Ishikawa (cell line): ENCODE measurements around the gene CLDN15.

Experiments
- CEBPB ChIP-seq: IDR thresholded peaks from 2 replicates; pipeline ENCODE4 v1.6.1; 2012
- CREB1 ChIP-seq: IDR thresholded peaks from 2 replicates; pipeline ENCODE4 v1.6.1; 2012; ENCODE audit warnings: low read depth
- EGR1 ChIP-seq: IDR thresholded peaks from 2 replicates; pipeline ENCODE4 v1.6.1; 2012
- EP300 ChIP-seq: IDR thresholded peaks from 2 replicates; pipeline ENCODE4 v1.6.1; 2012; ENCODE audit warnings: borderline replicate concordance
- FOXM1 ChIP-seq: IDR thresholded peaks from 2 replicates; pipeline ENCODE4 v1.6.1; 2012; ENCODE audit warnings: low read depth, borderline replicate concordance
- MAX ChIP-seq: IDR thresholded peaks from 2 replicates; pipeline ENCODE4 v1.6.1; 2012
- NFIC ChIP-seq: IDR thresholded peaks from 2 replicates; pipeline ENCODE4 v1.6.1; 2012
- RAD21 ChIP-seq: IDR thresholded peaks from 2 replicates; pipeline ENCODE4 v1.6.1; 2012; ENCODE audit warnings: low read depth
- TAF1 ChIP-seq: IDR thresholded peaks from 2 replicates; pipeline ENCODE4 v1.6.1; 2012; ENCODE audit warnings: low read depth, mild to moderate bottlenecking
- TCF12 ChIP-seq: IDR thresholded peaks from 2 replicates; pipeline ENCODE4 v1.6.1; 2012; ENCODE audit warnings: low read depth
- TEAD4 ChIP-seq: IDR thresholded peaks from 2 replicates; pipeline ENCODE4 v1.6.1; 2012
- YY1 ChIP-seq: IDR thresholded peaks from 2 replicates; pipeline ENCODE4 v1.6.1; 2012; ENCODE audit warnings: low read depth
- ZBTB7A ChIP-seq: IDR thresholded peaks from 2 replicates; pipeline ENCODE4 v1.6.1; 2012; ENCODE audit warnings: low read depth
- TF ChIP-seq, protein P1 (sequence below): IDR thresholded peaks from 2 replicates; pipeline ENCODE4 v1.6.1; 2012; ENCODE audit warnings: low read depth, mild to moderate bottlenecking
- TF ChIP-seq, protein P2 (sequence below): IDR thresholded peaks from 2 replicates; pipeline ENCODE4 v1.6.1; 2012

Gene CLDN15

DNA sequence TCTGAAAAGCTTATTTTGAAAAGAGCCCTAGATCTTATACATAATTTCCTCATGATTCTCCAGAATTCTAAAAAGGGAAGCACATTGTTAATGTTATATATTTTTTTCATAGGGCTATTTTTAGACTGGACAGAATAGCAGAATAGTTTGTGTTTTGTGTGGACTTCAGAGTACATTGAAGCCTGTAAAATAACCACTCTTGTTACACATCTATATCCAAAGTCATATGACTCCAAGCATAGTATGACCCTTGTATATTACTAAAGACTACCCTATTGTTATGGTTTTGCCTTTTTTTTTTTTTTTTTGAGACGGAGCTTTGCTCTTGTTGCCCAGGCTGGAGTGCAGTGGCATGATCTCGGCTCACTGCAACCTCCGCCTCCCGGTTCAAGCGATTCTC lies 33.4 kb upstream of the CLDN15 start:
- TF ChIP-seq ZBTB7A: no peak
- TF ChIP-seq EP300: no peak
- no peak for TF ChIP-seq MAX
- TF ChIP-seq RAD21: no peak
- no peak for TF ChIP-seq CEBPB
- TF ChIP-seq TAF1: no peak
- TF ChIP-seq TEAD4: no peak
- no peak for TF ChIP-seq CREB1
- no peak for TF ChIP-seq FOXM1
- no peak for TF ChIP-seq YY1
- TF ChIP-seq, protein P1, sequence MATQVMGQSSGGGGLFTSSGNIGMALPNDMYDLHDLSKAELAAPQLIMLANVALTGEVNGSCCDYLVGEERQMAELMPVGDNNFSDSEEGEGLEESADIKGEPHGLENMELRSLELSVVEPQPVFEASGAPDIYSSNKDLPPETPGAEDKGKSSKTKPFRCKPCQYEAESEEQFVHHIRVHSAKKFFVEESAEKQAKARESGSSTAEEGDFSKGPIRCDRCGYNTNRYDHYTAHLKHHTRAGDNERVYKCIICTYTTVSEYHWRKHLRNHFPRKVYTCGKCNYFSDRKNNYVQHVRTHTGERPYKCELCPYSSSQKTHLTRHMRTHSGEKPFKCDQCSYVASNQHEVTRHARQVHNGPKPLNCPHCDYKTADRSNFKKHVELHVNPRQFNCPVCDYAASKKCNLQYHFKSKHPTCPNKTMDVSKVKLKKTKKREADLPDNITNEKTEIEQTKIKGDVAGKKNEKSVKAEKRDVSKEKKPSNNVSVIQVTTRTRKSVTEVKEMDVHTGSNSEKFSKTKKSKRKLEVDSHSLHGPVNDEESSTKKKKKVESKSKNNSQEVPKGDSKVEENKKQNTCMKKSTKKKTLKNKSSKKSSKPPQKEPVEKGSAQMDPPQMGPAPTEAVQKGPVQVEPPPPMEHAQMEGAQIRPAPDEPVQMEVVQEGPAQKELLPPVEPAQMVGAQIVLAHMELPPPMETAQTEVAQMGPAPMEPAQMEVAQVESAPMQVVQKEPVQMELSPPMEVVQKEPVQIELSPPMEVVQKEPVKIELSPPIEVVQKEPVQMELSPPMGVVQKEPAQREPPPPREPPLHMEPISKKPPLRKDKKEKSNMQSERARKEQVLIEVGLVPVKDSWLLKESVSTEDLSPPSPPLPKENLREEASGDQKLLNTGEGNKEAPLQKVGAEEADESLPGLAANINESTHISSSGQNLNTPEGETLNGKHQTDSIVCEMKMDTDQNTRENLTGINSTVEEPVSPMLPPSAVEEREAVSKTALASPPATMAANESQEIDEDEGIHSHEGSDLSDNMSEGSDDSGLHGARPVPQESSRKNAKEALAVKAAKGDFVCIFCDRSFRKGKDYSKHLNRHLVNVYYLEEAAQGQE: no peak
- no peak for TF ChIP-seq NFIC
- no peak for TF ChIP-seq TCF12
- TF ChIP-seq, protein P2, sequence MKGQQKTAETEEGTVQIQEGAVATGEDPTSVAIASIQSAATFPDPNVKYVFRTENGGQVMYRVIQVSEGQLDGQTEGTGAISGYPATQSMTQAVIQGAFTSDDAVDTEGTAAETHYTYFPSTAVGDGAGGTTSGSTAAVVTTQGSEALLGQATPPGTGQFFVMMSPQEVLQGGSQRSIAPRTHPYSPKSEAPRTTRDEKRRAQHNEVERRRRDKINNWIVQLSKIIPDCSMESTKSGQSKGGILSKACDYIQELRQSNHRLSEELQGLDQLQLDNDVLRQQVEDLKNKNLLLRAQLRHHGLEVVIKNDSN: no peak

DNA sequence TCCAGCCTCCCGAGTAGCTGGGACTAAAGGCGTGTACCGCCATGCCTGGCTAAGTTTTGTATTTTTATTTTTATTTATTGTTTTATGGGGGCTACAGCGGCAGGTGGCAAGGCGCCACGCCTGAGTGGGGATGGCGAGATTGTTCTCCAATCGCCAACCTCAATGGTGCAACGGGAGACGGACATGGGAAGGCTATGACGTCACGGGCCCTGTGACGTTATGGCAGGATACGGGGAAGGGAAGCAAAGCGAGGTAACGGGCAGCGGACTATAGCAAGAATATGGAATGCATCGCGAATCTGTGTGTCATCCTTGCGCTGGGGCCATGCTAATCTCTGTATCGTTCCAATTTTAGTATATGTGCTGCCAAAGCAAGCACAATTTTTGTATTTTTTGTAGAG lies 32.1 kb upstream of the CLDN15 start:
- TF ChIP-seq CEBPB: no peak
- TF ChIP-seq TCF12: no peak
- TF ChIP-seq, protein P2: no peak

- TF ChIP-seq CREB1: no peak
Measured at GRCh38 chr7:101265622-101266516, 28.3 kb upstream of the CLDN15 start.

- TF ChIP-seq, protein P2: peak; percentile 83
- TF ChIP-seq EGR1 (peak; percentile 89), MAX (peak; percentile 81)
Measured at GRCh38 chr7:101264102-101264706, 26.6 kb upstream of the CLDN15 start.

DNA sequence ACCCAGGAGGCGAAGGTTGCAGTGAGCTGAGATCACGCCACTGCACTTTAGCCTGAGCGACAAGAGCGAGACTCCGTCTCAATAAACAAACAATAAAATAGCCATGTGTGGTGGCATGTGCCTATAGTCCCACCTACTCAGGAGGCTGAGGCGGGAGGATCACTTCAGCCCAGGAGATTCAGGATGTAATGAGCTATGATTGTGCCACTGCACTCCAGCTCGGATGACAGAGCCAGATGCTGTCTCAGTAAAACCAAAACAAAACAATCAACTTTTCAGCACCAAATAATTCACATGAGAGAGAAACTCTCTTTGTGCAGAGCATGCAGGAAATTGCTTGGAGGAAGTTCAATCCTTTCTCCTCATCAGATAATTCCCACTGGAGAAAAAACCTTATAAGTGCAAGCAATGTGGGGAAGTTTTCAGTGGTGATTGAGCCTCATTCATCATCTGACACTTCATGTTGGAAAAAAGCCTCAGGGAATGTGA lies 20.7 kb upstream of the CLDN15 start:
- no peak for TF ChIP-seq EP300
- no peak for TF ChIP-seq ZBTB7A
- no peak for TF ChIP-seq NFIC
- no peak for TF ChIP-seq EGR1
- TF ChIP-seq CEBPB: no peak
- no peak for TF ChIP-seq FOXM1
- no peak for TF ChIP-seq TEAD4
- TF ChIP-seq TCF12: no peak
- TF ChIP-seq TAF1: no peak
- TF ChIP-seq CREB1: no peak
- TF ChIP-seq RAD21: no peak
- TF ChIP-seq, protein P2: no peak
- no peak for TF ChIP-seq MAX
- no peak for TF ChIP-seq YY1
- TF ChIP-seq, protein P1: no peak
